ENCODE measurements around the gene SULT2B1. TPM values are rescaled to one million over a fixed set of nuclear protein-coding genes. Genes with fewer than 3 reads are reported as not detected.

SULT2B1 gene
- polyA plus RNA-seq, 1 donor from 2014 or later, result not detected

DNA sequence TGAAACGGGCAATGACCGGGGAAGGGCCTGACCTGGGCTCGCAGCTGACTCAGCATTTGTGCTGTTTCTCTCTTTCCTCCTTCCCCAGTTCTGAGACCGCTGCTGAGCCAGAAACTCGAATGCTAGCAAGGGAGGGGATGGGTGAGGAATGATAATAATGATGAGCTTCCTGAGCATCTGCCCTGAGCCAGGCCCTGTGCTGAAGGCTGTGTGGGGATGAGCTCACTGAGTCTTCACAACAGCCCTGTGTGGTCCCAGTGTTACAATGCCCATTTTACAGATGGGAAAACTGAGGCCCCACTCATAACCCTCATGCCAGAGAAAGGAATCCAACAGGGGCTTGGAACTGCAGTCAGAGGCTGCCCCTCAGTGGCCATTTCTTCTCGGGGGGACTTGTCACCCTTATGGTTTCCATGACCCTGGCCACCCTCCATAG is 8.1 kb downstream of the SULT2B1 start:
- no peaks in the 10 kb centered on the region for H3K36me3 ChIP-seq (ENCODE audit: insufficient read depth, low read length)
- no peak for TF ChIP-seq EP300 (conservative IDR thresholded peaks at IDR 0.05; ENCODE audit: poor library complexity, severe bottlenecking)
- TF ChIP-seq TAF1 (IDR thresholded peaks at IDR 0.05; ENCODE audit: low read depth), result no peak
- no peak for TF ChIP-seq EZH2 (IDR thresholded peaks at IDR 0.05; ENCODE audit: borderline replicate concordance, insufficient read depth, low read length, poor library complexity, severe bottlenecking)
- H3K27me3 ChIP-seq (ENCODE audit: insufficient read depth, low read depth, low read length), result no peaks in the 10 kb centered on the region
- no peak overlapping the region for H3K4me3 ChIP-seq (ENCODE audit: low read length)
- no peaks in the 10 kb centered on the region for H3K9me2 ChIP-seq (ENCODE audit: insufficient read depth, low read length)
- no peaks in the 10 kb centered on the region for H3K79me2 ChIP-seq (replicated peaks; ENCODE audit: insufficient read depth, low read length)
- no peaks in the 10 kb centered on the region for H4K20me1 ChIP-seq (ENCODE audit: insufficient read depth)
- no peaks in the 10 kb centered on the region for H3K9me3 ChIP-seq (ENCODE audit: low read length)
- no peak overlapping the region for H2AFZ ChIP-seq (ENCODE audit: low read depth, low read length)
- H3K9ac ChIP-seq (ENCODE audit: low read length), result no peak overlapping the region
- H3F3A ChIP-seq (ENCODE audit: insufficient read depth, low read length, poor library complexity, severe bottlenecking), result no peaks in the 10 kb centered on the region
- no peak overlapping the region for H3K4me2 ChIP-seq (ENCODE audit: low read length)
- no peak overlapping the region for H3K27ac ChIP-seq (ENCODE audit: low read length)

DNA sequence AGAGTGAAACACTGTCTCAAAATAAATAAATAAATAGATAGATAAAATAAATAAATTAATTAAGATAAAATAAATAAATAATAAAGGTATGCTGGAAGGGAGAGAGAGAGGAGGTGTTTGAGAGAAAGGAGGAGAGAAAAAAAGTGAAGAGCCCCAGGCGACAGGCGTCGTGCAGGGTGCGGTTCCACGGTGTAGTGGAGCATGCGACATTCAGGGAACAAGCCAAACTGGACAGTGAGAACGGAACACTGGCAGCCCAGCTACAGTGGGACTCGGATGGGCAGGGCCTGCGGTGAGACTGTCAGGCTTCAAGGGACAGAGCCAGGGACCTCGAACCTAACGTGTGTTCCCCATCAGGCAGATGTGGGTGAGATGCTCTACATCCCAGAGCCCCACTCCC is 9.4 kb downstream of the SULT2B1 start:
- no peak overlapping the region for H2AFZ ChIP-seq (ENCODE audit: low read depth, low read length)

More for the DNA sequence above, 9.4 kb downstream of the SULT2B1 start:
- Histone ChIP-seq H3K27me3 (ENCODE audit: insufficient read depth, low read depth, low read length) (no peaks in the 10 kb centered on the region), H3K36me3 (ENCODE audit: insufficient read depth, low read length) (no peaks in the 10 kb centered on the region), H3K9ac (ENCODE audit: low read length) (no peak overlapping the region), H3K9me3 (ENCODE audit: low read length) (no peaks in the 10 kb centered on the region), H3K4me3 (ENCODE audit: low read length) (no peak overlapping the region), H3K27ac (ENCODE audit: low read length) (no peak overlapping the region), H4K20me1 (ENCODE audit: insufficient read depth) (no peaks in the 10 kb centered on the region), H3K4me2 (ENCODE audit: low read length) (no peak overlapping the region), H3K79me2 (replicated peaks; ENCODE audit: insufficient read depth, low read length) (no peaks in the 10 kb centered on the region), H3K9me2 (ENCODE audit: insufficient read depth, low read length) (no peaks in the 10 kb centered on the region), H3F3A (ENCODE audit: insufficient read depth, low read length, poor library complexity, severe bottlenecking) (no peaks in the 10 kb centered on the region)
- TF ChIP-seq, protein P1, sequence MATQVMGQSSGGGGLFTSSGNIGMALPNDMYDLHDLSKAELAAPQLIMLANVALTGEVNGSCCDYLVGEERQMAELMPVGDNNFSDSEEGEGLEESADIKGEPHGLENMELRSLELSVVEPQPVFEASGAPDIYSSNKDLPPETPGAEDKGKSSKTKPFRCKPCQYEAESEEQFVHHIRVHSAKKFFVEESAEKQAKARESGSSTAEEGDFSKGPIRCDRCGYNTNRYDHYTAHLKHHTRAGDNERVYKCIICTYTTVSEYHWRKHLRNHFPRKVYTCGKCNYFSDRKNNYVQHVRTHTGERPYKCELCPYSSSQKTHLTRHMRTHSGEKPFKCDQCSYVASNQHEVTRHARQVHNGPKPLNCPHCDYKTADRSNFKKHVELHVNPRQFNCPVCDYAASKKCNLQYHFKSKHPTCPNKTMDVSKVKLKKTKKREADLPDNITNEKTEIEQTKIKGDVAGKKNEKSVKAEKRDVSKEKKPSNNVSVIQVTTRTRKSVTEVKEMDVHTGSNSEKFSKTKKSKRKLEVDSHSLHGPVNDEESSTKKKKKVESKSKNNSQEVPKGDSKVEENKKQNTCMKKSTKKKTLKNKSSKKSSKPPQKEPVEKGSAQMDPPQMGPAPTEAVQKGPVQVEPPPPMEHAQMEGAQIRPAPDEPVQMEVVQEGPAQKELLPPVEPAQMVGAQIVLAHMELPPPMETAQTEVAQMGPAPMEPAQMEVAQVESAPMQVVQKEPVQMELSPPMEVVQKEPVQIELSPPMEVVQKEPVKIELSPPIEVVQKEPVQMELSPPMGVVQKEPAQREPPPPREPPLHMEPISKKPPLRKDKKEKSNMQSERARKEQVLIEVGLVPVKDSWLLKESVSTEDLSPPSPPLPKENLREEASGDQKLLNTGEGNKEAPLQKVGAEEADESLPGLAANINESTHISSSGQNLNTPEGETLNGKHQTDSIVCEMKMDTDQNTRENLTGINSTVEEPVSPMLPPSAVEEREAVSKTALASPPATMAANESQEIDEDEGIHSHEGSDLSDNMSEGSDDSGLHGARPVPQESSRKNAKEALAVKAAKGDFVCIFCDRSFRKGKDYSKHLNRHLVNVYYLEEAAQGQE (IDR thresholded peaks at IDR 0.05; ENCODE audit: borderline replicate concordance), result no peak
- TF ChIP-seq MXI1 (conservative IDR thresholded peaks at IDR 0.05; ENCODE audit: poor library complexity, severe bottlenecking) (no peak), EZH2 (IDR thresholded peaks at IDR 0.05; ENCODE audit: borderline replicate concordance, insufficient read depth, low read length, poor library complexity, severe bottlenecking) (no peak), EP300 (conservative IDR thresholded peaks at IDR 0.05; ENCODE audit: poor library complexity, severe bottlenecking) (no peak), POLR2AphosphoS5 (IDR thresholded peaks at IDR 0.05) (no peak), TAF1 (IDR thresholded peaks at IDR 0.05; ENCODE audit: low read depth) (no peak), SMC3 (conservative IDR thresholded peaks at IDR 0.05; ENCODE audit: poor library complexity) (no peak), RAD21 (conservative IDR thresholded peaks at IDR 0.05) (no peak)
- TF ChIP-seq, protein P2, sequence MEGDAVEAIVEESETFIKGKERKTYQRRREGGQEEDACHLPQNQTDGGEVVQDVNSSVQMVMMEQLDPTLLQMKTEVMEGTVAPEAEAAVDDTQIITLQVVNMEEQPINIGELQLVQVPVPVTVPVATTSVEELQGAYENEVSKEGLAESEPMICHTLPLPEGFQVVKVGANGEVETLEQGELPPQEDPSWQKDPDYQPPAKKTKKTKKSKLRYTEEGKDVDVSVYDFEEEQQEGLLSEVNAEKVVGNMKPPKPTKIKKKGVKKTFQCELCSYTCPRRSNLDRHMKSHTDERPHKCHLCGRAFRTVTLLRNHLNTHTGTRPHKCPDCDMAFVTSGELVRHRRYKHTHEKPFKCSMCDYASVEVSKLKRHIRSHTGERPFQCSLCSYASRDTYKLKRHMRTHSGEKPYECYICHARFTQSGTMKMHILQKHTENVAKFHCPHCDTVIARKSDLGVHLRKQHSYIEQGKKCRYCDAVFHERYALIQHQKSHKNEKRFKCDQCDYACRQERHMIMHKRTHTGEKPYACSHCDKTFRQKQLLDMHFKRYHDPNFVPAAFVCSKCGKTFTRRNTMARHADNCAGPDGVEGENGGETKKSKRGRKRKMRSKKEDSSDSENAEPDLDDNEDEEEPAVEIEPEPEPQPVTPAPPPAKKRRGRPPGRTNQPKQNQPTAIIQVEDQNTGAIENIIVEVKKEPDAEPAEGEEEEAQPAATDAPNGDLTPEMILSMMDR (IDR thresholded peaks at IDR 0.05; ENCODE audit: poor library complexity, severe bottlenecking), result no peak

Data from neural cell (in vitro differentiated cells).